Lung (tissue), 12 donors: ENCODE results near the gene CFAP20DC. TPM values are rescaled to one million over a fixed set of nuclear protein-coding genes. Genes with fewer than 3 reads are reported as not detected.

ENCODE experiments used
- ATAC-seq: fragments of 200-7000 bp; cut with Tn5 transposase; one replicate; pipeline ENCODE4 v1.9.1; 2020; ENCODE audit warnings: moderate number of reproducible peaks; ENCODE audit not compliant: insufficient read depth, low FRiP score
- DNase-seq, 3 donors: peaks; one replicate each; pipeline ENCODE4 v3.0.0-alpha.2; 2013 to 2017
- H3K27ac ChIP-seq, 2 donors: one replicate each; pipeline ENCODE4 v1.5.1; 2013; ENCODE audit warnings: mild to moderate bottlenecking in 2 of 2, moderate library complexity in 2 of 2, control low read depth in 1 of 2, inconsistent platforms in 1 of 2, low read depth in 1 of 2, low read length in 1 of 2
- H3K27me3 ChIP-seq, 3 donors: one replicate each; pipeline ENCODE4 v1.5.1; 2013; ENCODE audit warnings: low read length in 2 of 3; ENCODE audit not compliant: control insufficient read depth in 3 of 3, insufficient read depth in 3 of 3
- H3K36me3 ChIP-seq, 4 donors: one replicate each; pipeline ENCODE4 v1.5.1; 2013; ENCODE audit warnings: low read length in 4 of 4, mild to moderate bottlenecking in 1 of 4, moderate library complexity in 1 of 4; ENCODE audit not compliant: control insufficient read depth in 4 of 4, insufficient read depth in 4 of 4
- H3K4me1 ChIP-seq, 5 donors: one replicate each; pipeline ENCODE4 v1.5.1; 2013; ENCODE audit warnings: low read length in 5 of 5, mild to moderate bottlenecking in 2 of 5, moderate library complexity in 1 of 5; ENCODE audit not compliant: control insufficient read depth in 5 of 5, insufficient read depth in 5 of 5
- H3K4me3 ChIP-seq: one replicate; pipeline ENCODE4 v1.5.1; 2013; ENCODE audit warnings: mild to moderate bottlenecking, control low read depth, moderate library complexity
- H3K9ac ChIP-seq, 2 donors: one replicate each; pipeline ENCODE4 v1.5.1; 2013; ENCODE audit warnings: low read length in 2 of 2, control low read depth in 1 of 2; ENCODE audit not compliant: insufficient read depth in 1 of 2
- H3K9me3 ChIP-seq, 4 donors: one replicate each; pipeline ENCODE4 v1.5.1; 2013; ENCODE audit warnings: low read length in 3 of 4, mild to moderate bottlenecking in 1 of 4, moderate library complexity in 1 of 4; ENCODE audit not compliant: control insufficient read depth in 4 of 4, insufficient read depth in 3 of 4
- WGBS, 2 donors: extraction: QIAGEN DNeasy Blood & Tissue Kit; methylation state at CpG; one replicate each; pipeline ENCODE4 v1.1.7; 2013; 5-methylcytosine and 5-hydroxymethylcytosine counted together
- polyA plus RNA-seq, 2 donors: library from polyadenylated mRNA; stranded (reverse); fragments of 200-250 nt; gene quantifications; one replicate each; pipeline ENCODE4 v1.2.1, GENCODE V29; 2013
- total RNA-seq, 2 donors: library from RNA; depleted of rRNA in 1 of 2; stranded (reverse); fragments of >200 nt in 1 of 2; gene quantifications; one replicate each; pipeline ENCODE4 v1.2.1, GENCODE V29; 2014 to 2021
- TF ChIP-seq, protein P1 (sequence below): IDR thresholded peaks from 2 replicates; pipeline ENCODE4 v1.5.1; 2012; ENCODE audit warnings: mild to moderate bottlenecking; ENCODE audit errors: control extremely low read depth, extremely low read depth
- donor health status: control.
- donor health status: control.
- donor health status: Bipolar disorder and iron deficiency.
- donor health status: healthy.
- donor health status: DM: yes; HTN: yes; CAD: no.

The CFAP20DC gene
- total and polyA plus RNA-seq, 4 donors = 0.47 to 5.4 (median 1.5) TPM

DNA sequence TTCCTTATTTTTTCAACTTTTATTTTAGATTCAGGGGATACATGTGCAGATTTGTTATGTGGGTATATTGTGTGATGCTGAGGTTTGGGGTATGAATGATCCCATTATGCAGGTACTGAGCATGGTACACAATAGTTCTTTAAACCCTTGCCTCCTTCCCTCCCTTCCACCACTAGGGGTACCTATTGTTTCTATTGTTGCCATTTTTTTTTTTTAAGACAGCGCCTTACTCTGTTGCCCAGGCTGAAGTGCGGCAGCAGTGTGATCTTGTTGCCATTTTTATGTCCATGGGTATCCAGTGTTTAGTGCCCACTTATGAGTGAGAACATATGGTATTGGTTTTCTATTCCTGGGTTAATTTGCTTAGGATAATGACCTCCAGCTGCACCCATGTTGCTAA lies 266.0 kb downstream of the CFAP20DC start:
- Histone ChIP-seq H3K9me3 (peaks cover 0 to 6% (median 2%) of the 10 kb centered on the region in 4 donors), H3K27ac (no peak overlapping the region), H3K9ac (no peak overlapping the region), H3K27me3 (no peaks in the 10 kb centered on the region), H3K4me3 (no peak overlapping the region), H3K36me3 (no peaks in the 10 kb centered on the region), H3K4me1 (no peaks in the 10 kb centered on the region)
- no peak for ATAC-seq
- WGBS, 2 donors = 93 to 99% methylated on average over 2 of the region's 2 CpGs
- no peak for DNase-seq
- TF ChIP-seq, protein P1, sequence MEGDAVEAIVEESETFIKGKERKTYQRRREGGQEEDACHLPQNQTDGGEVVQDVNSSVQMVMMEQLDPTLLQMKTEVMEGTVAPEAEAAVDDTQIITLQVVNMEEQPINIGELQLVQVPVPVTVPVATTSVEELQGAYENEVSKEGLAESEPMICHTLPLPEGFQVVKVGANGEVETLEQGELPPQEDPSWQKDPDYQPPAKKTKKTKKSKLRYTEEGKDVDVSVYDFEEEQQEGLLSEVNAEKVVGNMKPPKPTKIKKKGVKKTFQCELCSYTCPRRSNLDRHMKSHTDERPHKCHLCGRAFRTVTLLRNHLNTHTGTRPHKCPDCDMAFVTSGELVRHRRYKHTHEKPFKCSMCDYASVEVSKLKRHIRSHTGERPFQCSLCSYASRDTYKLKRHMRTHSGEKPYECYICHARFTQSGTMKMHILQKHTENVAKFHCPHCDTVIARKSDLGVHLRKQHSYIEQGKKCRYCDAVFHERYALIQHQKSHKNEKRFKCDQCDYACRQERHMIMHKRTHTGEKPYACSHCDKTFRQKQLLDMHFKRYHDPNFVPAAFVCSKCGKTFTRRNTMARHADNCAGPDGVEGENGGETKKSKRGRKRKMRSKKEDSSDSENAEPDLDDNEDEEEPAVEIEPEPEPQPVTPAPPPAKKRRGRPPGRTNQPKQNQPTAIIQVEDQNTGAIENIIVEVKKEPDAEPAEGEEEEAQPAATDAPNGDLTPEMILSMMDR = no peak

DNA sequence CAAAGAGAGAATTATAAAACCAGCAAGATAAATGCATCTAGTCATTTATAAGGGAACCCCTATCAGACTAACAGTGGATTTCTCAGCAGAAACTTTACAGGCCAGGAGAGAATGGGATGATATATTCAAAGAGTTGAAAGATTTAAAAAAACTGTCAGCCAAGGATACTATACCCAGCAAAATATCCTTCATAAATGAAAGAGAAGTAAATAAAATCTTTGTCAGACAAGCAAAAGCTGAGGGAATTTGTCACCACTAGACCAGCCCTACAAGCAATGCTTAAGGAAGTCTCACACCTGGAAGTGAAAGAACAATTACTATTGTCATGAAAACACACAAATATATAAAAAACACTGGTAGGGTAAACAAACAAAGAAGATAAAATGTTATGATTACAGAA lies 269.9 kb downstream of the CFAP20DC start:
- no peaks in the 10 kb centered on the region for H3K27me3 ChIP-seq
- peaks cover 0 to 12% (median 8%) of the 10 kb centered on the region in 4 donors for H3K9me3 ChIP-seq
- H3K9ac ChIP-seq = no peak overlapping the region
- ATAC-seq (no peak), DNase-seq (no peak)
- H3K4me3 ChIP-seq = no peak overlapping the region
- H3K27ac ChIP-seq = no peak overlapping the region
- TF ChIP-seq, protein P1 = no peak
- H3K36me3 ChIP-seq = no peaks in the 10 kb centered on the region
- peaks cover 0 to 1% (median 0%) of the 10 kb centered on the region in 5 donors for H3K4me1 ChIP-seq

DNA sequence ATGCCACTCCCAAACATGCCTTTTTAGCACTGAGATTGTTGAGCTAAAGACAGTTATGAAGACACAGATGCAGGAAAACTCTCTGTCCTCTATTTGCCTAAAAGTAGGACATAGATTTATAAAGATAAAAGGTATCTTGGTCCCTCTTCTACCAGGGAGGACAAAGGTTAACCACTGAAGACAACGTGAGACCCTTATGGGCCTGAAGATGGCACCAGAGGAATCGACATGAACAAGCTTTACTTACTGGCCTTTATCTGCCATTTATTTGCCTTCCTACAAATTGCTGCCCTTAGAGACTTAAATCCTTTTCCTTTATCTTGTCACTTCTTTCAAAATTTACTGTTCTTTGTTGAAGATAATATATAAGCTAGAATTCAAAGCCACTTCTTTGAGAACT lies 273.6 kb downstream of the CFAP20DC start:
- WGBS, 2 donors = 67 to 89% methylated on average over 2 of the region's 2 CpGs
- Histone ChIP-seq H3K27ac (no peak overlapping the region), H3K4me3 (no peak overlapping the region), H3K27me3 (no peaks in the 10 kb centered on the region), H3K4me1 (peaks cover 0 to 1% (median 0%) of the 10 kb centered on the region in 5 donors), H3K36me3 (no peaks in the 10 kb centered on the region), H3K9me3 (peaks cover 0 to 12% (median 8%) of the 10 kb centered on the region in 4 donors), H3K9ac (no peak overlapping the region)
- ATAC-seq (no peak), DNase-seq (no peak)
- TF ChIP-seq, protein P1 = no peak

- no peak overlapping the region for H3K4me3 ChIP-seq
- TF ChIP-seq, protein P1 = no peak
- H3K27ac ChIP-seq = no peak overlapping the region
- no peaks in the 10 kb centered on the region for H3K36me3 ChIP-seq
- H3K9ac ChIP-seq = no peak overlapping the region
- no peaks in the 10 kb centered on the region for H3K27me3 ChIP-seq
- DNase-seq (no peak), ATAC-seq (no peak)
- no peaks in the 10 kb centered on the region for H3K9me3 ChIP-seq
- H3K4me1 ChIP-seq = peaks cover 0 to 1% (median 0%) of the 10 kb centered on the region in 5 donors
Measured at GRCh38 chr3:58772462-58772861, 277.4 kb downstream of the CFAP20DC start.
